H1 (cell line): ENCODE measurements around the gene PRKCH. TPM values are rescaled to one million over a fixed set of nuclear protein-coding genes. Genes with fewer than 3 reads are reported as not detected.

ENCODE experiments used
- CREB1 ChIP-seq: IDR thresholded peaks from 2 replicates; pipeline ENCODE4 v1.6.1; 2012; ENCODE audit warnings: inconsistent platforms
- RBBP5 ChIP-seq: IDR thresholded peaks from 2 replicates; pipeline ENCODE4 v1.7.1; 2012; ENCODE audit warnings: low read depth, mild to moderate bottlenecking, inconsistent platforms, low read length, moderate library complexity, borderline replicate concordance
- SP4 ChIP-seq: IDR thresholded peaks from 2 replicates; pipeline ENCODE4 v1.6.1; 2012; ENCODE audit warnings: low read length, inconsistent platforms
- TBP ChIP-seq: IDR thresholded peaks from 2 replicates; pipeline ENCODE4 v1.6.1; 2011; ENCODE audit warnings: low read depth, low read length, improper control_type of control experiment
- polyA plus RNA-seq, 7 experiments: library from polyadenylated mRNA; depleted of rRNA in 3 of 7; stranded (reverse) in 5 of 7; unstranded in 2 of 7; fragments of >200 nt in 5 of 7; fragments of 200-250 nt in 2 of 7; gene quantifications; 1 replicate in 5 of 7; 2 replicates in 1 of 7; 4 replicates in 1 of 7; pipeline versions ENCODE4 v1.2.1 to v1.2.3, GENCODE V29; 2011 to 2013; ENCODE audit warnings: missing spikeins in 2 of 7, mixed read lengths in 2 of 7
- total RNA-seq: library from RNA; stranded (reverse); fragmentation: NEBNext Ultra II Directional; extraction: Animal tissue kit (Norgen Biotek cat#: 25700); gene quantifications from 2 replicates; pipeline ENCODE4 v1.2.1, GENCODE V29; 2021
- TF ChIP-seq, protein P1 (sequence below): fragments of 300-600 bp; sonication (generic); IDR thresholded peaks from 2 replicates; pipeline ENCODE4 v1.7.1; 2012; ENCODE audit warnings: low read length, moderate library complexity, mild to moderate bottlenecking, inconsistent platforms; ENCODE audit not compliant: insufficient replicate concordance

PRKCH gene
- total and polyA plus RNA-seq, 2 of the 8 experiments (the other 6 are each of a cell fraction or from before 2014, with no cell fraction given), result 6.4 to 7.0 TPM

DNA sequence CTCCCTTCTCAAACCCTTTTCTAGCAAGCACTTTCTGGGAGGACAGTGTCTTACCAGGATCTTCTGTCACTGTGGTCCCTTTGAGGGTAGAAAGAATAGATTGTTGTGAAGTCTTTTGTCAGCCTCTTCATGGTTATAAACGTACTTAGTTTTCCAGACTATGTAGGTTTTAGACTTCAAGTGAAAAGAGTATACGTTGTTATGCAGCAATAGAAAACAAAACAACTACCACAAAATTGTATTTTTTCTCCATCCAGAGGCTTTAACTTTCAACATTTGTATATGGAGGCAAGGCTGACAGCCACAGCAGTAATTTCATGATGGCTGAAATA is 23.7 kb downstream of the PRKCH start (continued):
- TF ChIP-seq, protein P1, sequence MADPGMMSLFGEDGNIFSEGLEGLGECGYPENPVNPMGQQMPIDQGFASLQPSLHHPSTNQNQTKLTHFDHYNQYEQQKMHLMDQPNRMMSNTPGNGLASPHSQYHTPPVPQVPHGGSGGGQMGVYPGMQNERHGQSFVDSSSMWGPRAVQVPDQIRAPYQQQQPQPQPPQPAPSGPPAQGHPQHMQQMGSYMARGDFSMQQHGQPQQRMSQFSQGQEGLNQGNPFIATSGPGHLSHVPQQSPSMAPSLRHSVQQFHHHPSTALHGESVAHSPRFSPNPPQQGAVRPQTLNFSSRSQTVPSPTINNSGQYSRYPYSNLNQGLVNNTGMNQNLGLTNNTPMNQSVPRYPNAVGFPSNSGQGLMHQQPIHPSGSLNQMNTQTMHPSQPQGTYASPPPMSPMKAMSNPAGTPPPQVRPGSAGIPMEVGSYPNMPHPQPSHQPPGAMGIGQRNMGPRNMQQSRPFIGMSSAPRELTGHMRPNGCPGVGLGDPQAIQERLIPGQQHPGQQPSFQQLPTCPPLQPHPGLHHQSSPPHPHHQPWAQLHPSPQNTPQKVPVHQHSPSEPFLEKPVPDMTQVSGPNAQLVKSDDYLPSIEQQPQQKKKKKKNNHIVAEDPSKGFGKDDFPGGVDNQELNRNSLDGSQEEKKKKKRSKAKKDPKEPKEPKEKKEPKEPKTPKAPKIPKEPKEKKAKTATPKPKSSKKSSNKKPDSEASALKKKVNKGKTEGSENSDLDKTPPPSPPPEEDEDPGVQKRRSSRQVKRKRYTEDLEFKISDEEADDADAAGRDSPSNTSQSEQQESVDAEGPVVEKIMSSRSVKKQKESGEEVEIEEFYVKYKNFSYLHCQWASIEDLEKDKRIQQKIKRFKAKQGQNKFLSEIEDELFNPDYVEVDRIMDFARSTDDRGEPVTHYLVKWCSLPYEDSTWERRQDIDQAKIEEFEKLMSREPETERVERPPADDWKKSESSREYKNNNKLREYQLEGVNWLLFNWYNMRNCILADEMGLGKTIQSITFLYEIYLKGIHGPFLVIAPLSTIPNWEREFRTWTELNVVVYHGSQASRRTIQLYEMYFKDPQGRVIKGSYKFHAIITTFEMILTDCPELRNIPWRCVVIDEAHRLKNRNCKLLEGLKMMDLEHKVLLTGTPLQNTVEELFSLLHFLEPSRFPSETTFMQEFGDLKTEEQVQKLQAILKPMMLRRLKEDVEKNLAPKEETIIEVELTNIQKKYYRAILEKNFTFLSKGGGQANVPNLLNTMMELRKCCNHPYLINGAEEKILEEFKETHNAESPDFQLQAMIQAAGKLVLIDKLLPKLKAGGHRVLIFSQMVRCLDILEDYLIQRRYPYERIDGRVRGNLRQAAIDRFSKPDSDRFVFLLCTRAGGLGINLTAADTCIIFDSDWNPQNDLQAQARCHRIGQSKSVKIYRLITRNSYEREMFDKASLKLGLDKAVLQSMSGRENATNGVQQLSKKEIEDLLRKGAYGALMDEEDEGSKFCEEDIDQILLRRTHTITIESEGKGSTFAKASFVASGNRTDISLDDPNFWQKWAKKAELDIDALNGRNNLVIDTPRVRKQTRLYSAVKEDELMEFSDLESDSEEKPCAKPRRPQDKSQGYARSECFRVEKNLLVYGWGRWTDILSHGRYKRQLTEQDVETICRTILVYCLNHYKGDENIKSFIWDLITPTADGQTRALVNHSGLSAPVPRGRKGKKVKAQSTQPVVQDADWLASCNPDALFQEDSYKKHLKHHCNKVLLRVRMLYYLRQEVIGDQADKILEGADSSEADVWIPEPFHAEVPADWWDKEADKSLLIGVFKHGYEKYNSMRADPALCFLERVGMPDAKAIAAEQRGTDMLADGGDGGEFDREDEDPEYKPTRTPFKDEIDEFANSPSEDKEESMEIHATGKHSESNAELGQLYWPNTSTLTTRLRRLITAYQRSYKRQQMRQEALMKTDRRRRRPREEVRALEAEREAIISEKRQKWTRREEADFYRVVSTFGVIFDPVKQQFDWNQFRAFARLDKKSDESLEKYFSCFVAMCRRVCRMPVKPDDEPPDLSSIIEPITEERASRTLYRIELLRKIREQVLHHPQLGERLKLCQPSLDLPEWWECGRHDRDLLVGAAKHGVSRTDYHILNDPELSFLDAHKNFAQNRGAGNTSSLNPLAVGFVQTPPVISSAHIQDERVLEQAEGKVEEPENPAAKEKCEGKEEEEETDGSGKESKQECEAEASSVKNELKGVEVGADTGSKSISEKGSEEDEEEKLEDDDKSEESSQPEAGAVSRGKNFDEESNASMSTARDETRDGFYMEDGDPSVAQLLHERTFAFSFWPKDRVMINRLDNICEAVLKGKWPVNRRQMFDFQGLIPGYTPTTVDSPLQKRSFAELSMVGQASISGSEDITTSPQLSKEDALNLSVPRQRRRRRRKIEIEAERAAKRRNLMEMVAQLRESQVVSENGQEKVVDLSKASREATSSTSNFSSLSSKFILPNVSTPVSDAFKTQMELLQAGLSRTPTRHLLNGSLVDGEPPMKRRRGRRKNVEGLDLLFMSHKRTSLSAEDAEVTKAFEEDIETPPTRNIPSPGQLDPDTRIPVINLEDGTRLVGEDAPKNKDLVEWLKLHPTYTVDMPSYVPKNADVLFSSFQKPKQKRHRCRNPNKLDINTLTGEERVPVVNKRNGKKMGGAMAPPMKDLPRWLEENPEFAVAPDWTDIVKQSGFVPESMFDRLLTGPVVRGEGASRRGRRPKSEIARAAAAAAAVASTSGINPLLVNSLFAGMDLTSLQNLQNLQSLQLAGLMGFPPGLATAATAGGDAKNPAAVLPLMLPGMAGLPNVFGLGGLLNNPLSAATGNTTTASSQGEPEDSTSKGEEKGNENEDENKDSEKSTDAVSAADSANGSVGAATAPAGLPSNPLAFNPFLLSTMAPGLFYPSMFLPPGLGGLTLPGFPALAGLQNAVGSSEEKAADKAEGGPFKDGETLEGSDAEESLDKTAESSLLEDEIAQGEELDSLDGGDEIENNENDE, result no peak
- TF ChIP-seq RBBP5, result no peak
- TF ChIP-seq SP4, result no peak
- no peak for TF ChIP-seq TBP
- no peak for TF ChIP-seq CREB1
